H9 (cell line): ENCODE results near the gene MRPL21. TPM values are rescaled to one million over a fixed set of nuclear protein-coding genes. Genes with fewer than 3 reads are reported as not detected.

Experiments used
- DNase-seq: peaks from one replicate; pipeline ENCODE4 v3.0.0-alpha.2; 2017
- H2AFZ ChIP-seq: one replicate; pipeline ENCODE4 v1.6.1; 2013; ENCODE audit warnings: mild to moderate bottlenecking, low read length, control low read depth, moderate library complexity
- H2AK5ac ChIP-seq: 2 replicates; pipeline ENCODE4 v1.6.1; 2013; ENCODE audit warnings: low read length, control low read depth, mixed read lengths; ENCODE audit not compliant: insufficient read length
- H2BK120ac ChIP-seq: one replicate; pipeline ENCODE4 v1.6.1; 2013; ENCODE audit warnings: low read depth, mild to moderate bottlenecking, low read length, control low read depth, inconsistent platforms; ENCODE audit not compliant: poor library complexity, severe bottlenecking
- H2BK12ac ChIP-seq: 2 replicates; pipeline ENCODE4 v1.6.1; 2013; ENCODE audit warnings: low read length, control low read depth, mixed read lengths, low read depth; ENCODE audit not compliant: insufficient read length
- H2BK15ac ChIP-seq: 2 replicates; pipeline ENCODE4 v1.6.1; 2013; ENCODE audit warnings: low read depth, low read length, control low read depth
- H2BK20ac ChIP-seq: one replicate; pipeline ENCODE4 v1.6.1; 2013; ENCODE audit warnings: low read depth, mild to moderate bottlenecking, low read length, control low read depth, inconsistent platforms; ENCODE audit not compliant: poor library complexity, severe bottlenecking
- H2BK5ac ChIP-seq: 2 replicates; pipeline ENCODE4 v1.6.1; 2013; ENCODE audit warnings: low read length, control low read depth, mixed read lengths; ENCODE audit not compliant: insufficient read length
- H3K14ac ChIP-seq: 2 replicates; pipeline ENCODE4 v1.6.1; 2013; ENCODE audit warnings: low read length, control low read depth; ENCODE audit not compliant: insufficient read depth
- H3K18ac ChIP-seq: 2 replicates; pipeline ENCODE4 v1.6.1; 2013; ENCODE audit warnings: low read depth, mild to moderate bottlenecking, mixed read lengths, low read length, control low read depth; ENCODE audit not compliant: insufficient read length
- H3K23ac ChIP-seq: 2 replicates; pipeline ENCODE4 v1.6.1; 2013; ENCODE audit warnings: low read length, control low read depth, mixed read lengths, low read depth; ENCODE audit not compliant: insufficient read length
- H3K23me2 ChIP-seq: 2 replicates; pipeline ENCODE4 v1.6.1; 2013; ENCODE audit warnings: low read depth, mild to moderate bottlenecking, mixed read lengths, low read length, control low read depth; ENCODE audit not compliant: insufficient read length, poor library complexity, severe bottlenecking
- H3K27ac ChIP-seq: 2 replicates; pipeline ENCODE4 v1.5.1; 2013; ENCODE audit warnings: low read length, control low read depth, mixed read lengths, low read depth; ENCODE audit not compliant: insufficient read length
- H3K27me3 ChIP-seq: 2 replicates; pipeline ENCODE4 v1.6.1; 2013; ENCODE audit warnings: low read length, control low read depth, inconsistent platforms; ENCODE audit not compliant: insufficient read depth
- H3K4ac ChIP-seq: 2 replicates; pipeline ENCODE4 v1.6.1; 2013; ENCODE audit warnings: low read depth, mild to moderate bottlenecking, control low read depth, inconsistent platforms, low read length, moderate library complexity
- H3K4me1 ChIP-seq: 2 replicates; pipeline ENCODE4 v1.6.1; 2013; ENCODE audit warnings: low read length, control low read depth, inconsistent platforms; ENCODE audit not compliant: insufficient read depth
- H3K4me2 ChIP-seq: 2 replicates; pipeline ENCODE4 v1.6.1; 2013; ENCODE audit warnings: low read length, control low read depth, mixed read lengths; ENCODE audit not compliant: insufficient read length, insufficient read depth
- H3K56ac ChIP-seq: 2 replicates; pipeline ENCODE4 v1.6.1; 2013; ENCODE audit warnings: low read depth, mild to moderate bottlenecking, mixed read lengths, low read length, control low read depth; ENCODE audit not compliant: insufficient read length
- H3K79me1 ChIP-seq: 2 replicates; pipeline ENCODE4 v1.6.1; 2013; ENCODE audit warnings: low read depth, mild to moderate bottlenecking, moderate library complexity, low read length, control low read depth, inconsistent platforms; ENCODE audit not compliant: insufficient read depth, poor library complexity, severe bottlenecking
- H3K79me2 ChIP-seq: 2 replicates; pipeline ENCODE4 v1.6.1; 2013; ENCODE audit warnings: low read length, control low read depth, inconsistent platforms; ENCODE audit not compliant: insufficient read depth
- H3K9ac ChIP-seq: 2 replicates; pipeline ENCODE4 v1.6.1; 2013; ENCODE audit warnings: low read length, control low read depth, mixed read lengths; ENCODE audit not compliant: insufficient read length; ENCODE audit errors: extremely low read depth
- H3K9me3 ChIP-seq: one replicate; pipeline ENCODE4 v1.6.1; 2013; ENCODE audit warnings: low read depth, low read length, inconsistent platforms; ENCODE audit not compliant: control insufficient read depth
- H3T11ph ChIP-seq: one replicate; pipeline ENCODE4 v1.6.1; 2013; ENCODE audit warnings: mild to moderate bottlenecking, low read length, control low read depth, inconsistent platforms
- H4K20me1 ChIP-seq: one replicate; pipeline ENCODE4 v1.6.1; 2013; ENCODE audit not compliant: control insufficient read depth, insufficient read length, insufficient read depth
- H4K5ac ChIP-seq: 2 replicates; pipeline ENCODE4 v1.6.1; 2013; ENCODE audit warnings: low read depth, mild to moderate bottlenecking, mixed read lengths, low read length, control low read depth; ENCODE audit not compliant: insufficient read length
- H4K8ac ChIP-seq: replicated peaks from 2 replicates; pipeline ENCODE4 v1.6.1; 2013; ENCODE audit warnings: low read length, control low read depth, mixed read lengths, low read depth; ENCODE audit not compliant: insufficient read length
- H4K91ac ChIP-seq: 2 replicates; pipeline ENCODE4 v1.6.1; 2013; ENCODE audit warnings: low read depth, mild to moderate bottlenecking, moderate library complexity, mixed read lengths, low read length, control low read depth; ENCODE audit not compliant: insufficient read length
- H3K27ac Mint-ChIP-seq, 3 experiments: 2 replicates in 2 of 3; 3 replicates in 1 of 3; pipeline ENCODE4 v1.8.0; 2020 to 2021; ENCODE audit warnings: mixed read lengths in 3 of 3, mild to moderate bottlenecking in 1 of 3, moderate library complexity in 1 of 3
- H3K27me3 Mint-ChIP-seq: 2 replicates; pipeline ENCODE4 v1.8.0; 2021; ENCODE audit warnings: low read depth, mild to moderate bottlenecking, moderate library complexity, mixed read lengths
- H3K36me3 Mint-ChIP-seq, 3 experiments: 2 replicates in 2 of 3; 3 replicates in 1 of 3; pipeline ENCODE4 v1.8.0; 2020 to 2021; ENCODE audit warnings: low read depth in 3 of 3, mixed read lengths in 3 of 3; ENCODE audit not compliant: insufficient read depth in 1 of 3
- H3K4me1 Mint-ChIP-seq, 2 experiments: 2 replicates each; pipeline ENCODE4 v1.8.0; 2020; ENCODE audit warnings: mixed read lengths in 2 of 2
- H3K4me3 Mint-ChIP-seq, 2 experiments: 2 replicates in 1 of 2; 3 replicates in 1 of 2; pipeline ENCODE4 v1.8.0; 2020 to 2021; ENCODE audit warnings: mild to moderate bottlenecking in 2 of 2, mixed read lengths in 2 of 2, moderate library complexity in 1 of 2
- H3K9me3 Mint-ChIP-seq, 2 experiments: 2 replicates in 1 of 2; 3 replicates in 1 of 2; pipeline ENCODE4 v1.8.0; 2020; ENCODE audit warnings: mild to moderate bottlenecking in 2 of 2, mixed read lengths in 2 of 2, moderate library complexity in 1 of 2
- WGBS: extraction: QIAGEN DNeasy Blood & Tissue Kit; methylation state at CpG from one replicate; pipeline ENCODE4 v1.1.7; 2013; ENCODE audit warnings: missing lambda C conversion rate, low lambda C conversion rate, mixed read lengths; ENCODE audit not compliant: insufficient read length; ENCODE audit errors: extremely low coverage; 5-methylcytosine and 5-hydroxymethylcytosine counted together
- total RNA-seq: library from RNA; stranded (reverse); gene quantifications from 2 replicates; pipeline ENCODE4 v1.2.1, GENCODE V29; 2021
- TF ChIP-seq, protein P1 (sequence below): fragments of 200-600 bp; sonication (generic); conservative IDR thresholded peaks from 3 replicates; pipeline ENCODE4 v1.8.0; 2021; ENCODE audit warnings: antibody characterized with exemption, mild to moderate bottlenecking

Gene MRPL21
- total RNA-seq, 1 experiment from 2014 or later = 91.5 TPM

DNA sequence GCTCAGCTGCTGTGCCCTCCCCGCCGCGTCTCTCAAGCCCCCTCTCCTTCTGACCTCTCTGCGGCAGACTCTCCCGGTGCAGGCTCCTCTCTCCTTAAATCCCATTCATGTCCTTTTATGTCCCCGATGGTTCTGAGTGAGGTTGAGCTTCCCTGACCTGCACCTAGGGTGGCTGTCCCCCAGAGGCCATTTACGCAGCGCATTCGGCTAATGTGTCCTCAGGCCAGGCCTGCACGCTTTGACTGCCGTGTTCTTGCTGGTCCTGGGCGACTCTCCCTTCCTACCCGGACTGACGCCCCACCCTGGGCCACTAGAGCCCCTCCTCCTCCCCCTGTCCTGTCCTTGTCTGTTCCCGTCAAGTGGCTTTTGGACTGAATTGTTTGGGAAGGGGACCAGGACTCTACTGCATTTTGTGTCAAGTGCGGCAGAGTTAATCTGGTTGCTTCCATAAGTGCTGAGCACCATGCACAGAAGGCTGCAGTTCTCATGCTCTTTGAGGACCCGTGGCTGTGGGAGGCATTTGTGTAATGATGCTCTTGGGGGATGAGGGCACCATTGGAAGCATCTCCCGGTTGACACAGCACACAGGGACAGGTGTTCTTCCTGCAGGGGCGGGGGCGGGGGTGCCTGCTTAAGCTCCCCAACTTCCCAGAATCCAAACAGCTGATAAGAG lies 37.2 kb upstream of the MRPL21 start:
- Mint-ChIP-seq H3K27ac (peak overlapping the region in 1 of 3 experiments; percentile 54; a peak in 2 of 7 replicates), H3K27me3 (no peaks in the 10 kb centered on the region), H3K4me3 (no peak overlapping the region), H3K4me1 (no peaks in the 10 kb centered on the region; a peak in 1 of 4 replicates), H3K36me3 (peaks cover 2 to 32% (median 24%) of the 10 kb centered on the region in 3 experiments; a peak in 6 of 7 replicates), H3K9me3 (no peaks in the 10 kb centered on the region)
- Histone ChIP-seq H2BK20ac (no peak overlapping the region), H3K18ac (no peak overlapping the region), H3K79me2 (no peaks in the 10 kb centered on the region), H3K14ac (no peak overlapping the region), H3K4me1 (no peaks in the 10 kb centered on the region), H4K20me1 (no peaks in the 10 kb centered on the region), H3K9ac (no peak overlapping the region), H2BK5ac (no peak overlapping the region), H3K9me3 (no peaks in the 10 kb centered on the region), H3K27me3 (no peaks in the 10 kb centered on the region), H2AFZ (no peak overlapping the region), H3K4me2 (no peak overlapping the region), H2BK120ac (no peak overlapping the region), H3K56ac (no peak overlapping the region), H3K27ac (no peak overlapping the region), H2BK12ac (no peak overlapping the region), H3K79me1 (no peaks in the 10 kb centered on the region), H3K23ac (no peak overlapping the region), H3T11ph (no peak overlapping the region), H2BK15ac (no peak overlapping the region), H4K91ac (no peak overlapping the region), H4K5ac (no peak overlapping the region), H3K4ac (no peak overlapping the region), H4K8ac (no peak overlapping the region), H2AK5ac (no peak overlapping the region), H3K23me2 (no peaks in the 10 kb centered on the region)
- TF ChIP-seq, protein P1, sequence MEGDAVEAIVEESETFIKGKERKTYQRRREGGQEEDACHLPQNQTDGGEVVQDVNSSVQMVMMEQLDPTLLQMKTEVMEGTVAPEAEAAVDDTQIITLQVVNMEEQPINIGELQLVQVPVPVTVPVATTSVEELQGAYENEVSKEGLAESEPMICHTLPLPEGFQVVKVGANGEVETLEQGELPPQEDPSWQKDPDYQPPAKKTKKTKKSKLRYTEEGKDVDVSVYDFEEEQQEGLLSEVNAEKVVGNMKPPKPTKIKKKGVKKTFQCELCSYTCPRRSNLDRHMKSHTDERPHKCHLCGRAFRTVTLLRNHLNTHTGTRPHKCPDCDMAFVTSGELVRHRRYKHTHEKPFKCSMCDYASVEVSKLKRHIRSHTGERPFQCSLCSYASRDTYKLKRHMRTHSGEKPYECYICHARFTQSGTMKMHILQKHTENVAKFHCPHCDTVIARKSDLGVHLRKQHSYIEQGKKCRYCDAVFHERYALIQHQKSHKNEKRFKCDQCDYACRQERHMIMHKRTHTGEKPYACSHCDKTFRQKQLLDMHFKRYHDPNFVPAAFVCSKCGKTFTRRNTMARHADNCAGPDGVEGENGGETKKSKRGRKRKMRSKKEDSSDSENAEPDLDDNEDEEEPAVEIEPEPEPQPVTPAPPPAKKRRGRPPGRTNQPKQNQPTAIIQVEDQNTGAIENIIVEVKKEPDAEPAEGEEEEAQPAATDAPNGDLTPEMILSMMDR = no peak
- no peak for DNase-seq
- WGBS = no CpG with 5 or more reads among the region's 20 CpGs
